Kidney epithelial cell (primary cell): ENCODE data around the gene HEPACAM. TPM values are rescaled to one million over a fixed set of nuclear protein-coding genes. Genes with fewer than 3 reads are reported as not detected.

ENCODE experiments used
- DNase-seq: peaks from one replicate; pipeline ENCODE4 v3.0.0-alpha.2; 2010; ENCODE audit warnings: low read depth
- H3K27me3 ChIP-seq: 2 replicates; pipeline ENCODE4 v1.6.0; 2011; ENCODE audit warnings: low read length; ENCODE audit not compliant: control insufficient read depth, insufficient read depth
- H3K36me3 ChIP-seq: 2 replicates; pipeline ENCODE4 v1.5.1; 2011; ENCODE audit warnings: low read length; ENCODE audit not compliant: control insufficient read depth, insufficient read depth
- H3K4me3 ChIP-seq: 2 replicates; pipeline ENCODE4 v1.5.1; 2011; ENCODE audit warnings: low read depth, mild to moderate bottlenecking, control low read depth, low read length
- total RNA-seq: library from RNA; depleted of rRNA; stranded (reverse); fragments of >200 nt; gene quantifications from 2 replicates; pipeline ENCODE4 v1.2.3, GENCODE V29; 2015
- TF ChIP-seq, protein P1 (sequence below): IDR thresholded peaks from 2 replicates; pipeline ENCODE4 v1.5.1; 2011; ENCODE audit warnings: mild to moderate bottlenecking, moderate library complexity, low read length, control low read depth, inconsistent platforms; ENCODE audit not compliant: insufficient read depth, poor library complexity, severe bottlenecking

The HEPACAM gene, protein sequence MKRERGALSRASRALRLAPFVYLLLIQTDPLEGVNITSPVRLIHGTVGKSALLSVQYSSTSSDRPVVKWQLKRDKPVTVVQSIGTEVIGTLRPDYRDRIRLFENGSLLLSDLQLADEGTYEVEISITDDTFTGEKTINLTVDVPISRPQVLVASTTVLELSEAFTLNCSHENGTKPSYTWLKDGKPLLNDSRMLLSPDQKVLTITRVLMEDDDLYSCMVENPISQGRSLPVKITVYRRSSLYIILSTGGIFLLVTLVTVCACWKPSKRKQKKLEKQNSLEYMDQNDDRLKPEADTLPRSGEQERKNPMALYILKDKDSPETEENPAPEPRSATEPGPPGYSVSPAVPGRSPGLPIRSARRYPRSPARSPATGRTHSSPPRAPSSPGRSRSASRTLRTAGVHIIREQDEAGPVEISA
- total RNA-seq: 0.14 and 0.17 TPM in 2 replicates

DNA sequence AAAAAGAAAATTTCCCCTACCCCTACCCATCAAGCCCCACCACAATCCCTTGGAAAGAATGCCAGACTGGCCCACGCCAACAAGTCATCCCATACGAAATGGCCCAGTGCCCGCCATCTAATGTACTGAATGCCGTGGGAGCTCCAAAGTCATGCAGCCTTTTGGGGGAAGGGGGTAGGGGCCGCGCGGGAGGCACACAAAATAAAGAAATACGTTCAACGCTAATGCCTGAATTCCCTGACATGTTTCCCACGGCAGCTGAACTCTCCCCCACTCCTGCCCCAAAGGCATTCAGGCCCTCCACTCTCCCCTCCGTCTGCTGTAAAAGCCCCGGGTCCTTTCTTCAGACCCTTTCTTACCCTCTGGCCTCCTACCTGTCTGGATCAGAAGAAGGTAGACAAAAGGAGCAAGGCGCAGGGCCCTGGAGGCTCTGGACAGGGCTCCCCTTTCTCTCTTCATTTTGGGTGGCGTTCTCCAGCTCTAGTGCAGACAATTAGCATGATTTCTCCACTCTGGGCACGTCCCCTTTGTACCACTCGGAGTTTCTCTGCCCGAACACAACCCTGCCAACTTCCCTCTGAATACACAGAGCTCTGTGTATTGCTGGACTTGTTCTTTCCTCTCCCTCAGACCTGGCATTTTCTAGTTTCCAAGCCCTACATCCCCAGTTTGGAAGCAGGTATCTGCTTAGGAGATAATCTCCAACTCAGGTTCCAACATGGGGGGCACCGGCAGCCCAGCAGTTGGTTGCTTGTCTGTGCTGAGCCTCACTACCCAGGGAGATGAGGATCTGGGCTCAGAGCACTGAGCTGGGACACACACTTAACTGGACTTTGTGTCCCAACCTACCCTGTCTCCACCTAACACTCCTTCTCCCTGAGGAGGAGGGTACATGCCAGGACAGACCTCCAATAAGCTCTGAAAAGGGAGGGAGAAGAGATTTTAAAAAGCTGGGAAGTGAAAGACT, at the start of gene HEPACAM:
HEPACAM (minus strand) TSS at position 500 of the 967 bp plus-strand sequence; CDS start at position 459, 41 bp downstream.
- no peak for DNase-seq
- no peaks in the 10 kb centered on the region for H3K27me3 ChIP-seq
- TF ChIP-seq, protein P1, sequence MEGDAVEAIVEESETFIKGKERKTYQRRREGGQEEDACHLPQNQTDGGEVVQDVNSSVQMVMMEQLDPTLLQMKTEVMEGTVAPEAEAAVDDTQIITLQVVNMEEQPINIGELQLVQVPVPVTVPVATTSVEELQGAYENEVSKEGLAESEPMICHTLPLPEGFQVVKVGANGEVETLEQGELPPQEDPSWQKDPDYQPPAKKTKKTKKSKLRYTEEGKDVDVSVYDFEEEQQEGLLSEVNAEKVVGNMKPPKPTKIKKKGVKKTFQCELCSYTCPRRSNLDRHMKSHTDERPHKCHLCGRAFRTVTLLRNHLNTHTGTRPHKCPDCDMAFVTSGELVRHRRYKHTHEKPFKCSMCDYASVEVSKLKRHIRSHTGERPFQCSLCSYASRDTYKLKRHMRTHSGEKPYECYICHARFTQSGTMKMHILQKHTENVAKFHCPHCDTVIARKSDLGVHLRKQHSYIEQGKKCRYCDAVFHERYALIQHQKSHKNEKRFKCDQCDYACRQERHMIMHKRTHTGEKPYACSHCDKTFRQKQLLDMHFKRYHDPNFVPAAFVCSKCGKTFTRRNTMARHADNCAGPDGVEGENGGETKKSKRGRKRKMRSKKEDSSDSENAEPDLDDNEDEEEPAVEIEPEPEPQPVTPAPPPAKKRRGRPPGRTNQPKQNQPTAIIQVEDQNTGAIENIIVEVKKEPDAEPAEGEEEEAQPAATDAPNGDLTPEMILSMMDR: no peak
- no peaks in the 10 kb centered on the region for H3K36me3 ChIP-seq
- H3K4me3 ChIP-seq: no peak within 1 kb of the TSS

DNA sequence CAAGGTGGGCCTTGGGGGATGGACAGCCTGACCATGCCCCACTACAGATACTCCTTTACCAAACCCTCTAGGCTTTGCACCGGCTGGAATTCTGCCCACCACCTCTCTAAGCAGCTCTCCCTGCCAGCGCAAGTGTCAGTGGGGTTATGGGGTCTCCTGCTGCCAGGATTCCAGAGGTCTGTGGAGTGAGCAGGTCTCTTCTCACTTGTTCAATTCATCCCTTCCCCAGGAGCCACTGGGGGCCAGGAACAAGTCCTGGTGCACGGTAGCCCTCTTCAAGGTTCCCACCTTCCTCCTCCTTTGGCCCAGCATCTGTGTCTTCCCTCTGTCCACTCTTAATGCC, 48.6 kb upstream of the HEPACAM start:
- no peak overlapping the region for H3K4me3 ChIP-seq
- no peaks in the 10 kb centered on the region for H3K27me3 ChIP-seq
- TF ChIP-seq, protein P1: no peak
- H3K36me3 ChIP-seq: no peaks in the 10 kb centered on the region
- no peak for DNase-seq

DNA sequence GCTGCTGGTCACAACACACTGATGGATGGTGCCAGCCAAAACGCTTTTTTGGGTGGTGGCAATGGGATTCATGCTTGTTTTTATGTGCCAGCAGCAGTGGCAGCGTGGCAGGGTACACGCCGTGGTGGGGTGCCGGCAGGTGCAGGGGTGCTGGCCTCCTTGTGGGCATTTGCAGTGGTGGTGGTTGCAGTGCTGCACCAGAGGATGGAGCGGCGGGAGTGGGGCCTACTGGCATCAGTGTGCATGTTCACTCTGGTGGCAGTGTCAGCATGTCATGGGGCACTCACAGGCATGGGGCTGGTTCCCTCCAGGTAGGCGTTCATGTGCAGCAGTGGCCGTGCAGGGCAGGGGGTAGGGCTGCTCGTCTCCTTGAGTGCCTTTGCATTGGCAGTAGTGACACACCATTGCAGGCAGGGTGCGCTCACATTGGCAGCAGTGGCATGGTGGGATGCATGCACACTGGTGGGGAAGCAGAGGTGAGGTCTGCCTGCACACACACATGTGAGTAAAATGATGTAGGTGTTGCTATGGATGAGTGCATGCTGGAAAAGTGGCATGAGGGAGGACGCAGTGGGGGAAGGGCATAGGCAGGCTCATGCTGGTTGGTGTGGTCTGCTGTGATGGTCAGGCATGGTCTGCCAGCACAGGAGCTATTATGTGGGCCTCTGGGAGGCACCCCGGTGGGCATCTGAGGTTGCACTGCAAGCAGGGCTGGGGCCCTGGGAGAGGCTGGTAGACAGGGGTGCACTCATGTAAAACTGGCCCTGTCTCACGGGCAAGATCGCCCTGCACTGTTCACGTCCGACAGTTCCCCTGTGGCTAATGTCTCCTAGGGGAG, 48.0 kb upstream of the HEPACAM start:
- H3K36me3 ChIP-seq: no peaks in the 10 kb centered on the region
- H3K27me3 ChIP-seq: no peaks in the 10 kb centered on the region
- no peak for DNase-seq
- H3K4me3 ChIP-seq: no peak overlapping the region
- TF ChIP-seq, protein P1: no peak

DNA sequence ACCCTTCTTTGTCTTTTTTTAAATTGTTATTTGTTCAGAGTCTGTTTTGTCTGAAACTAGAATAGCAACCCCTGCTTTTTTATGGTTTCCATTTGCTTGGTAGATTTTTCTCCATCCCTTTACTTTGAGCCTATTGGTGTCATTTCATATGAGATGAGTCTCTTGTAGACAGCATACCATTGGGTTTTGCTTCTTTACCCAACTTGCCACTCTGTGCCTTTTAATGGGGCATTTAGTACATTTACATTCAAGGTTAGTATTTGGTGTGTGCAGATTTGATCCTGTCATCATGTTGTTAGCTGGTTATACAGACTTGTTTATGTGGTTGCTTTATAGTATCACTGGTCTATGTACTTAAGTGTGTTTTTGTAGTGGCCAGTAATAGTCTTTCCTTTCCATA, 46.2 kb upstream of the HEPACAM start:
- no peaks in the 10 kb centered on the region for H3K27me3 ChIP-seq
- no peak overlapping the region for H3K4me3 ChIP-seq
- TF ChIP-seq, protein P1: no peak
- DNase-seq: no peak
- H3K36me3 ChIP-seq: no peaks in the 10 kb centered on the region

DNA sequence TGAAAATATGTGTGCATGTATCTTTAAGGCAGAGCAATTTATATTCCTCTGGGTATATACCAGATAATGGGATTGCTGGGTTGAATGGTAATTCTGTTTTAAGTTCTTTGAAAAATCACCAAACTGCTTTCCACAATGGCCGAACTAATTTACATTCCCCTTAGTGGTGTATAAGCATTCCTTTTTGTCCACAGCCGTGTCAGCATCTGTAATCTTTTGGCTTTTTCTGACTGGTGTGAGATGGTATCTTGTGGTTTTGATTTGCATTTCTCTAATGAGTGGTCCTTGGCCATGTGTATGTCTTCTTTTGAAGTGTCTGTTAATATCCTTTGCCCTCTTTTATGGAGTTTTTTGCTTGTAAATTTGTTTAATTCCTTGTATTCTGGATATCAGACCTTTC, 42.5 kb upstream of the HEPACAM start:
- H3K27me3 ChIP-seq: no peaks in the 10 kb centered on the region
- TF ChIP-seq, protein P1: no peak
- DNase-seq: no peak
- H3K4me3 ChIP-seq: no peak overlapping the region
- H3K36me3 ChIP-seq: no peaks in the 10 kb centered on the region
